Measurements from ENCODE around the gene GLT8D1.
"Not testable (repeated sequence)": the region's sequence is repeated elsewhere in the genome, so short reads cannot be mapped to it uniquely, and the experiment has no call there.

Gene GLT8D1

GRCh38 chr3:52705688-52706686 lies at the start of gene GLT8D1, which contains the start of gene SPCS1:
GLT8D1 (minus strand) TSS chr3:52705791; CDS start chr3:52700460, 5,331 bp downstream.
SPCS1 (plus strand) TSS chr3:52706106; CDS start chr3:52706247, 141 bp downstream.
- peak; percentile 64 for DNase-seq

GRCh38 chr3:52754373-52754772 lies 48.8 kb upstream of the GLT8D1 start:
- DNase-seq = no peak

GRCh38 chr3:52752045-52752660 lies 46.6 kb upstream of the GLT8D1 start:
- DNase-seq = no peak

GRCh38 chr3:52743721-52744120 lies 38.1 kb upstream of the GLT8D1 start:
- DNase-seq = no peak

- no peak for DNase-seq
Measured at GRCh38 chr3:52743152-52743551, 37.6 kb upstream of the GLT8D1 start.

GRCh38 chr3:52742418-52743041 lies 36.9 kb upstream of the GLT8D1 start:
- no peak for DNase-seq

- DNase-seq = no peak
Measured at GRCh38 chr3:52739730-52740129, 34.1 kb upstream of the GLT8D1 start.

GRCh38 chr3:52733256-52733891 lies 27.8 kb upstream of the GLT8D1 start:
- no peak for DNase-seq

GRCh38 chr3:52731590-52731989 lies 26.0 kb upstream of the GLT8D1 start:
- no peak for DNase-seq

GRCh38 chr3:52730681-52731080 lies 25.1 kb upstream of the GLT8D1 start:
- no peak for DNase-seq

- not testable (repeated sequence) for DNase-seq
Measured at GRCh38 chr3:52728753-52729152, 23.2 kb upstream of the GLT8D1 start.

GRCh38 chr3:52724511-52724910 lies 18.9 kb upstream of the GLT8D1 start:
- DNase-seq = no peak

GRCh38 chr3:52723935-52724334 lies 18.3 kb upstream of the GLT8D1 start:
- no peak for DNase-seq

GRCh38 chr3:52722491-52722890 lies 16.9 kb upstream of the GLT8D1 start:
- no peak for DNase-seq

GRCh38 chr3:52721730-52722008 lies 16.1 kb upstream of the GLT8D1 start:
- DNase-seq = no peak

- no peak for DNase-seq
Measured at GRCh38 chr3:52721002-52721729, 15.6 kb upstream of the GLT8D1 start.

GRCh38 chr3:52719618-52720017 lies 14.0 kb upstream of the GLT8D1 start:
- DNase-seq = no peak

GRCh38 chr3:52715714-52716305 lies 10.2 kb upstream of the GLT8D1 start:
- DNase-seq = no peak

- DNase-seq = no peak
Measured at GRCh38 chr3:52714335-52715302, 9.0 kb upstream of the GLT8D1 start.

- no peak for DNase-seq
Measured at GRCh38 chr3:52712291-52713212, 7.0 kb upstream of the GLT8D1 start.

Data from DMS 273 treated with DMSO at 0.1 percent for 48 hours (cell line).